Chondrocyte (in vitro differentiated cells): ENCODE measurements around the gene EPHA4. TPM values are rescaled to one million over a fixed set of nuclear protein-coding genes. Genes with fewer than 3 reads are reported as not detected.
"Not testable (repeated sequence)": the region's sequence is repeated elsewhere in the genome, so short reads cannot be mapped to it uniquely, and the experiment has no call there.

Experiments
- DNase-seq: peaks from one replicate; pipeline ENCODE4 v3.0.0; 2021; ENCODE audit warnings: mixed read lengths, low spot score
- H3K27ac Mint-ChIP-seq: one replicate; pipeline ENCODE4 v1.8.0; 2021; ENCODE audit warnings: mild to moderate bottlenecking, moderate library complexity, mixed read lengths; ENCODE audit not compliant: unreplicated experiment
- H3K27me3 Mint-ChIP-seq: 2 replicates; pipeline ENCODE4 v1.8.0; 2021; ENCODE audit warnings: low read depth, mixed read lengths
- H3K36me3 Mint-ChIP-seq: 2 replicates; pipeline ENCODE4 v1.8.0; 2021; ENCODE audit warnings: low read depth, mixed read lengths
- H3K4me1 Mint-ChIP-seq: 2 replicates; pipeline ENCODE4 v1.8.0; 2021; ENCODE audit warnings: low read depth, mild to moderate bottlenecking, mixed read lengths
- H3K4me3 Mint-ChIP-seq: one replicate; pipeline ENCODE4 v1.8.0; 2021; ENCODE audit warnings: mild to moderate bottlenecking, moderate library complexity, mixed read lengths; ENCODE audit not compliant: unreplicated experiment
- H3K9me3 Mint-ChIP-seq: 2 replicates; pipeline ENCODE4 v1.8.0; 2021; ENCODE audit warnings: low read depth, mixed read lengths
- CTCF ChIP-seq: fragments of 200-600 bp; sonication (generic); IDR thresholded peaks from 2 replicates; pipeline ENCODE4 v1.5.0; 2021; ENCODE audit warnings: antibody characterized with exemption, mild to moderate bottlenecking, moderate library complexity
- total RNA-seq: library from RNA; stranded (reverse); gene quantifications from 3 replicates; pipeline ENCODE4 v1.2.1, GENCODE V29; 2021

The EPHA4 gene
- total RNA-seq, 1 donor from 2014 or later: 3.9 TPM

- Mint-ChIP-seq H3K27me3 (no peaks in the 10 kb centered on the region), H3K27ac (no peak overlapping the region), H3K9me3 (no peaks in the 10 kb centered on the region), H3K4me1 (peaks cover 3% of the 10 kb centered on the region), H3K4me3 (no peak overlapping the region), H3K36me3 (no peaks in the 10 kb centered on the region)
- TF ChIP-seq CTCF: no peak
- no peak for DNase-seq
These were observed 54.4 kb downstream of the EPHA4 start for GRCh38 chr2:221517696-221518151.

GRCh38 chr2:221517146-221517695, 54.9 kb downstream of the EPHA4 start:
- no peak for TF ChIP-seq CTCF
- peaks cover 3% of the 10 kb centered on the region for H3K4me1 Mint-ChIP-seq
- no peaks in the 10 kb centered on the region for H3K27me3 Mint-ChIP-seq
- no peak for DNase-seq
- no peak overlapping the region for H3K4me3 Mint-ChIP-seq
- H3K36me3 Mint-ChIP-seq: no peaks in the 10 kb centered on the region
- H3K27ac Mint-ChIP-seq: no peak overlapping the region
- H3K9me3 Mint-ChIP-seq: no peaks in the 10 kb centered on the region

GRCh38 chr2:221515864-221516263, 56.2 kb downstream of the EPHA4 start:
- Mint-ChIP-seq H3K36me3 (no peaks in the 10 kb centered on the region), H3K4me3 (no peak overlapping the region), H3K27me3 (no peaks in the 10 kb centered on the region), H3K27ac (no peak overlapping the region), H3K4me1 (peaks cover 3% of the 10 kb centered on the region), H3K9me3 (no peaks in the 10 kb centered on the region)
- DNase-seq: no peak
- no peak for TF ChIP-seq CTCF

GRCh38 chr2:221514305-221515040, 57.6 kb downstream of the EPHA4 start:
- H3K27me3 Mint-ChIP-seq: no peaks in the 10 kb centered on the region
- peaks cover 3% of the 10 kb centered on the region for H3K4me1 Mint-ChIP-seq
- no peaks in the 10 kb centered on the region for H3K36me3 Mint-ChIP-seq
- TF ChIP-seq CTCF: no peak
- no peaks in the 10 kb centered on the region for H3K9me3 Mint-ChIP-seq
- H3K4me3 Mint-ChIP-seq: no peak overlapping the region
- no peak overlapping the region for H3K27ac Mint-ChIP-seq
- no peak for DNase-seq

GRCh38 chr2:221513232-221513631, 58.9 kb downstream of the EPHA4 start:
- H3K4me3 Mint-ChIP-seq: no peak overlapping the region
- no peak overlapping the region for H3K27ac Mint-ChIP-seq
- H3K27me3 Mint-ChIP-seq: no peaks in the 10 kb centered on the region
- no peaks in the 10 kb centered on the region for H3K36me3 Mint-ChIP-seq
- DNase-seq: no peak
- TF ChIP-seq CTCF: no peak
- peaks cover 3% of the 10 kb centered on the region for H3K4me1 Mint-ChIP-seq
- no peaks in the 10 kb centered on the region for H3K9me3 Mint-ChIP-seq

GRCh38 chr2:221511325-221511724, 60.8 kb downstream of the EPHA4 start:
- H3K27ac Mint-ChIP-seq, H3K4me1 Mint-ChIP-seq, H3K4me3 Mint-ChIP-seq, H3K27me3 Mint-ChIP-seq, H3K9me3 Mint-ChIP-seq, DNase-seq, H3K36me3 Mint-ChIP-seq: not testable (repeated sequence)
